Activated B cell treated with CpG ODN at 0.5 μM for 24 hours (primary cell): Measurements from ENCODE around the gene GATAD2A. TPM values are rescaled to one million over a fixed set of nuclear protein-coding genes. Genes with fewer than 3 reads are reported as not detected.

Experiments used
- ATAC-seq: fragments of 200-7000 bp; cut with Tn5 transposase; one replicate; pipeline ENCODE4 v1.10.0; 2021; ENCODE audit warnings: low read depth, mild to moderate bottlenecking, moderate library complexity
- CTCF ChIA-PET: fragments of 350-600 bp; sonication (Branson Sonifier 250); formaldehyde crosslinking; loops from one replicate; lab custom pipeline; 2021; ENCODE audit warnings: antibody characterized with exemption; lab: Charles Lee
- POLR2A ChIA-PET: fragments of 350-600 bp; sonication (Branson Sonifier 250); formaldehyde crosslinking; loops from one replicate; lab custom pipeline; 2021; ENCODE audit warnings: antibody characterized with exemption; lab: Charles Lee
- DNase-seq: peaks from one replicate; pipeline ENCODE4 v3.0.0; 2022
- H3K27ac Mint-ChIP-seq: one replicate; pipeline ENCODE4 v1.8.0; 2020; ENCODE audit warnings: mixed read lengths
- H3K27me3 Mint-ChIP-seq: one replicate; pipeline ENCODE4 v1.8.0; 2021; ENCODE audit warnings: mixed read lengths
- H3K36me3 Mint-ChIP-seq: one replicate; pipeline ENCODE4 v1.8.0; 2021; ENCODE audit warnings: low read depth, mixed read lengths
- H3K4me1 Mint-ChIP-seq: one replicate; pipeline ENCODE4 v1.8.0; 2021; ENCODE audit warnings: mixed read lengths
- H3K4me3 Mint-ChIP-seq: one replicate; pipeline ENCODE4 v1.8.0; 2020; ENCODE audit warnings: mild to moderate bottlenecking, mixed read lengths
- H3K9me3 Mint-ChIP-seq: one replicate; pipeline ENCODE4 v1.8.0; 2020; ENCODE audit warnings: mixed read lengths
- CTCF ChIP-seq: fragments of 200-600 bp; IDR thresholded peaks from one replicate; pipeline ENCODE4 v1.8.0; 2022; ENCODE audit warnings: antibody characterized with exemption, mild to moderate bottlenecking
- intact Hi-C: fragments of 100-400 bp; cut with micrococcal nuclease; formaldehyde crosslinking; loops from one replicate; pipeline ENCODE4 v1.15.1; 2024
- total RNA-seq: library from RNA; stranded (reverse); gene quantifications from 2 replicates; pipeline ENCODE4 v1.2.3, GENCODE V29; 2022

The GATAD2A gene
- total RNA-seq, 1 donor from 2014 or later = 116 TPM

GRCh38 chr19:19542507-19542906, 137.0 kb downstream of the GATAD2A start:
- H3K9me3 Mint-ChIP-seq = no peaks in the 10 kb centered on the region
- DNase-seq (no peak), ATAC-seq (no peak)
- H3K36me3 Mint-ChIP-seq = no peaks in the 10 kb centered on the region
- ChIA-PET POLR2A (no interaction called here), CTCF (interaction anchor here (1.6 kb wide), 1 partner anchor 10 kb away, joined by 5 read pairs; no protein-coding TSS in a partner anchor)
- no peak for TF ChIP-seq CTCF
- intact Hi-C loops = loop anchor here (5.0 kb wide), 1 partner anchor 55 kb away; no protein-coding TSS in a partner anchor
- H3K27me3 Mint-ChIP-seq = peaks cover 20% of the 10 kb centered on the region
- H3K27ac Mint-ChIP-seq = no peak overlapping the region
- H3K4me1 Mint-ChIP-seq = peaks cover 25% of the 10 kb centered on the region
- no peak overlapping the region for H3K4me3 Mint-ChIP-seq

DNA sequence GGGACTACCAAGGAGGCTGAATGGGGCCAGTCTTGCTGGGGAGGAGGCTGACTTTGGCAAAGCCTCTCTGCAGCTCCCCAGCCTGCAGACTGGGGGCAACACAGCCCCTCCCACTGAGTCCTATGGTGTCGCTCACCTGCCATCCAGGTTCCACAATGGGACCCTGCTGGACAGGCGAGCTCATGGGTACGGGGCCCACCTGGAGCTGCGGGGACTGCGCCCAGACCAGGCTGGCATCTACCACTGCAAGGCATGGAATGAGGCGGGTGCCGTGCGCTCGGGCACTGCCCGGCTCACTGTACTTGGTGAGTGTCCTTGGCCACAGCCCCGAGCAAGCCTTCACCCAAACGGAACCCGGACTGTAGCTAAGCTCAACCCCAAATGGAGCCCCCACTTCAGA, 137.6 kb downstream of the GATAD2A start:
- ATAC-seq (no peak), DNase-seq (no peak)
- CTCF ChIA-PET = interaction anchor here (0.6 to 1.6 kb wide), 2 partner anchors 11 to 250 kb away, joined by 3 to 5 read pairs; no protein-coding TSS in a partner anchor
- H3K27ac Mint-ChIP-seq = no peak overlapping the region
- intact Hi-C loops = loop anchor here (5.0 kb wide), 1 partner anchor 54 kb away; no protein-coding TSS in a partner anchor
- POLR2A ChIA-PET = no interaction called here
- H3K27me3 Mint-ChIP-seq = peaks cover 17% of the 10 kb centered on the region
- no peak overlapping the region for H3K4me3 Mint-ChIP-seq
- TF ChIP-seq CTCF = no peak
- H3K9me3 Mint-ChIP-seq = no peaks in the 10 kb centered on the region
- H3K36me3 Mint-ChIP-seq = no peaks in the 10 kb centered on the region
- peaks cover 22% of the 10 kb centered on the region for H3K4me1 Mint-ChIP-seq

DNA sequence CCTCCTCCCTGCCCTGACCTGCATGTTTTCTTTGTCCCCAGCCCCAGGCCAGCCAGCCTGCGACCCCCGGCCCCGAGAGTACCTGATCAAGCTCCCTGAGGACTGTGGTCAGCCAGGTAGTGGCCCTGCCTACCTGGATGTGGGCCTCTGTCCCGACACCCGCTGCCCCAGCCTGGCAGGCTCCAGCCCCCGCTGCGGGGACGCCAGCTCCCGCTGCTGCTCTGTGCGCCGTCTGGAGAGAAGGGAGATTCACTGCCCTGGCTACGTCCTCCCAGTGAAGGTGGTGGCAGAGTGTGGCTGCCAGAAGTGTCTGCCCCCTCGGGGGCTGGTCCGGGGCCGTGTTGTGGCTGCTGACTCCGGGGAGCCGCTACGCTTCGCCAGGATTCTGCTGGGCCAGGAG, 138.2 kb downstream of the GATAD2A start:
- DNase-seq = no peak
- ChIA-PET CTCF (interaction anchor here (1.6 kb wide), 1 partner anchor 11 kb away, joined by 5 read pairs; no protein-coding TSS in a partner anchor), POLR2A (no interaction called here)
- intact Hi-C loops = loop anchor here (5.0 kb wide), 1 partner anchor 54 kb away; no protein-coding TSS in a partner anchor
- no peak for TF ChIP-seq CTCF
- no peak overlapping the region for H3K4me3 Mint-ChIP-seq
- no peak for ATAC-seq
- peaks cover 15% of the 10 kb centered on the region for H3K27me3 Mint-ChIP-seq
- H3K9me3 Mint-ChIP-seq = no peaks in the 10 kb centered on the region
- peaks cover 19% of the 10 kb centered on the region for H3K4me1 Mint-ChIP-seq
- H3K36me3 Mint-ChIP-seq = no peaks in the 10 kb centered on the region
- no peak overlapping the region for H3K27ac Mint-ChIP-seq

DNA sequence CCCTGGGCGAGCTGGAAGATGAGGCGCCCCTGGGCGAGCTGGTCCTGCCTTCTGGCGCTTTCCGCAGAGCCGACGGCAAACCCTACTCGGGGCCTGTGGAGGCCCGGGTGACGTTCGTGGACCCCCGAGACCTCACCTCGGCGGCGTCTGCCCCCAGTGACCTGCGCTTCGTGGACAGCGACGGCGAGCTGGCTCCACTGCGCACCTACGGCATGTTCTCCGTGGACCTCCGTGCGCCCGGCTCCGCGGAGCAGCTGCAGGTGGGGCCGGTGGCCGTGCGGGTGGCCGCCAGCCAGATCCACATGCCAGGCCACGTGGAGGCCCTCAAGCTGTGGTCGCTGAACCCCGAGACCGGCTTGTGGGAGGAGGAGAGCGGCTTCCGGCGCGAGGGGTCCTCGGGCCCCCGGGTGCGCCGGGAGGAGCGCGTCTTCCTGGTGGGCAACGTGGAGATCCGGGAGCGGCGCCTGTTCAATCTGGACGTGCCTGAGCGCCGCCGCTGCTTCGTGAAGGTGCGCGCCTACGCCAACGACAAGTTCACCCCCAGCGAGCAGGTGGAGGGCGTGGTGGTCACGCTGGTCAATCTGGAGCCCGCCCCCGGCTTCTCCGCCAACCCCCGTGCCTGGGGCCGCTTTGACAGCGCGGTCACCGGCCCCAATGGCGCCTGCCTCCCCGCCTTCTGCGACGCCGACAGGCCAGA, 138.9 kb downstream of the GATAD2A start:
- ChIA-PET CTCF (no interaction called here), POLR2A (no interaction called here)
- peaks cover 15% of the 10 kb centered on the region for H3K27me3 Mint-ChIP-seq
- no peak for DNase-seq
- H3K27ac Mint-ChIP-seq = no peak overlapping the region
- intact Hi-C loops = loop anchor here (5.0 kb wide), 1 partner anchor 53 kb away; no protein-coding TSS in a partner anchor
- ATAC-seq = no peak
- TF ChIP-seq CTCF = no peak
- no peaks in the 10 kb centered on the region for H3K36me3 Mint-ChIP-seq
- peaks cover 12% of the 10 kb centered on the region for H3K4me1 Mint-ChIP-seq
- H3K9me3 Mint-ChIP-seq = no peaks in the 10 kb centered on the region
- H3K4me3 Mint-ChIP-seq = no peak overlapping the region

DNA sequence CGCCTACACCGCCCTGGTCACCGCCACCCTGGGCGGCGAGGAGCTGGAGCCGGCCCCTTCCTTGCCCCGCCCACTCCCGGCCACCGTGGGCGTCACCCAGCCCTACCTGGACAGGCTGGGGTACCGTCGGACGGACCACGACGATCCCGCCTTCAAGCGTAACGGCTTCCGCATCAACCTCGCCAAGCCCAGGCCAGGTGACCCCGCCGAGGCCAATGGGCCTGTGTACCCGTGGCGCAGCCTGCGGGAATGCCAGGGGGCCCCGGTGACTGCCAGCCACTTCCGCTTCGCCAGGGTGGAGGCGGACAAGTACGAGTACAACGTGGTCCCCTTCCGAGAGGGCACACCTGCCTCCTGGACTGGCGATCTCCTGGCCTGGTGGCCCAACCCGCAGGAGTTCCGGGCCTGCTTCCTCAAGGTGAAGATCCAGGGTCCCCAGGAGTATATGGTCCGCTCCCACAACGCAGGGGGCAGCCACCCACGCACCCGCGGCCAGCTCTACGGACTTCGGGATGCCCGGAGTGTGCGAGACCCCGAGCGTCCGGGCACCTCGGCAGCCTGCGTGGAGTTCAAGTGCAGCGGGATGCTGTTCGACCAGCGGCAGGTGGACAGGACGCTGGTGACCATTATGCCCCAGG, 139.6 kb downstream of the GATAD2A start:
- peaks cover 15% of the 10 kb centered on the region for H3K27me3 Mint-ChIP-seq
- peaks cover 12% of the 10 kb centered on the region for H3K4me1 Mint-ChIP-seq
- no peaks in the 10 kb centered on the region for H3K36me3 Mint-ChIP-seq
- intact Hi-C loops = loop anchor here (5.0 kb wide), 1 partner anchor 52 kb away; no protein-coding TSS in a partner anchor
- ATAC-seq (no peak), DNase-seq (no peak)
- no peak for TF ChIP-seq CTCF
- ChIA-PET POLR2A (no interaction called here), CTCF (no interaction called here)
- H3K9me3 Mint-ChIP-seq = no peaks in the 10 kb centered on the region
- H3K4me3 Mint-ChIP-seq = no peak overlapping the region
- no peak overlapping the region for H3K27ac Mint-ChIP-seq
